Measurements from ENCODE around the gene ROBO1.

Gene ROBO1

GRCh38 chr3:78571486-78571885 lies 1196.3 kb downstream of the ROBO1 start:
- TF ChIP-seq POLR2A (IDR thresholded peaks at IDR 0.05; ENCODE audit: low read length) (no peak), GATA1 (IDR thresholded peaks at IDR 0.05; ENCODE audit: low read depth, low read length) (no peak)
- DNase-seq = no peak

- DNase-seq = no peak
- TF ChIP-seq GATA1 (IDR thresholded peaks at IDR 0.05; ENCODE audit: low read depth, low read length) (no peak), POLR2A (IDR thresholded peaks at IDR 0.05; ENCODE audit: low read length) (no peak)
These were observed 1197.3 kb downstream of the ROBO1 start for GRCh38 chr3:78570496-78570895.

- no peak for TF ChIP-seq GATA1 (IDR thresholded peaks at IDR 0.05; ENCODE audit: low read depth, low read length)
- no peak for TF ChIP-seq POLR2A (IDR thresholded peaks at IDR 0.05; ENCODE audit: low read length)
- DNase-seq = no peak
These were observed 1198.0 kb downstream of the ROBO1 start for GRCh38 chr3:78569804-78570203.

GRCh38 chr3:78565712-78566111 lies 1202.1 kb downstream of the ROBO1 start:
- TF ChIP-seq GATA1 (IDR thresholded peaks at IDR 0.05; ENCODE audit: low read depth, low read length) (no peak), POLR2A (IDR thresholded peaks at IDR 0.05; ENCODE audit: low read length) (no peak)

GRCh38 chr3:78562328-78562727 lies 1205.5 kb downstream of the ROBO1 start:
- TF ChIP-seq POLR2A (IDR thresholded peaks at IDR 0.05; ENCODE audit: low read length) (no peak), GATA1 (IDR thresholded peaks at IDR 0.05; ENCODE audit: low read depth, low read length) (no peak)
- no peak for DNase-seq

More at GRCh38 chr3:78565712-78566111, 1202.1 kb downstream of the ROBO1 start:
- DNase-seq = no peak
